NCI-H1436 (cell line): Measurements from ENCODE around the gene CD300LF.

Experiments used
- DNase-seq: peaks from one replicate; lab custom pipeline; 2025; lab: John Stamatoyannopoulos, UW

Gene CD300LF

DNA sequence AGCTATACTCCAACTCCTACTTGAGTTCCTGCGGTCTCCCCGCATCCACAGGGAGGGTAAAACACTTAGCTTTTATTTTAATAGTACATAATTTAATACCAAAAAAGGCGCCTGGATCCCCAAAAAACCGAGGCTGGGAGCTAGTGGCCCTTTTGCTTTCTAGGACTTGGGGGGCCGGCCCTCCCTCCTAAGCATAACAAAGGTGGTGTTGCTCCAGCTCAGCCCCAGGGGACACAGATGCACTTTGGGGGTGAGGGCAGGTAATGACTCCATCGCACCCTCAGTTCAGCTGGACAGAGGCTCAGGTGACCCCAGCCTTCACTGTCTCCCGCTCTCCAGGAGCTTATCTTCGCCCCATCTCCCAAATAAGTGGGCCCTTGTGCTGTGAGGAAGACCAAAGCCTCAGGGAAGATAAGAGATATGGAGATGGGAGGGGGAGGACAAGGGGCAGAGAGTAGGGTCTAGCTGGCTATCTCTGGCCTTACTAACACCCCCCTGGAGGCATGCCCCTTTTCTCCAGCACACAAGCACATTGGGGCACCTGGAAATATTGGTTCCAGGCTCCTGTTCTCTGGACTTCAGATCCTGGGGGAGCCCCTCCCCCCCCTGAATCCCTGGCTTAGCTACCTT lies 32.9 kb upstream of the CD300LF start:
- DNase-seq: no peak

DNA sequence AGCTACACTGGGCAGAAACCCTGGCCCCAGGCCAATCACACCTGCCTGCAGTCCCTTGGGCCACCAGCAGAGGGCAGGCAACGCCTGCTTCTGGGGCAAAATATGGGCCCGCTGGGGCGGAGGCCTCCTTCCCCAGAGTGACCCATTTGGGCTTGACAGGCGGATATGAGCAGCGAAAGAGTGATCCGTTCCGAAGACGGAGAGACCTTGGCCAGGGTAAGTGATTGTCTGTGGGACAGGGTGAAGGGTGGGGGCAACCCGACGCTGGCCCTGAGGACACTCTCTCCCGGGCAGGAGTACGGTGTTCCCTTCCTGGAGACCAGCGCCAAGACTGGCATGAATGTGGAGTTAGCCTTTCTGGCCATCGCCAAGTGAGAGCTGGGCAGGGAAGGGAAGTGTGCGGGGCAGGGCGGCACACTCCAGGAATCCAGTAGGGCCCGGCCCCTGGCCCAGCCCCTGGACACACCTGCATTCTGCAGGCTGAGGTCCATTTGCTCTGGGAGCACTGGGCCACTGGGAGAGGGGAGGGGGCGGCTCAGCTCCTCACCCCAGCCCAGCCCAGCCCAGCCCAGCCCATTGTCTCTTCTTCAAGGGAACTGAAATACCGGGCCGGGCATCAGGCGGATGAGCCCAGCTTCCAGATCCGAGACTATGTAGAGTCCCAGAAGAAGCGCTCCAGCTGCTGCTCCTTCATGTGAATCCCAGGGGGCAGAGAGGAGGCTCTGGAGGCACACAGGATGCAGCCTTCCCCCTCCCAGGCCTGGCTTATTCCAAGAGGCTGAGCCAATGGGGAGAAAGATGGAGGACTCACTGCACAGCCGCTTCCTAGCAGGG lies 32.2 kb upstream of the CD300LF start:
- DNase-seq: peak; percentile 64

DNA sequence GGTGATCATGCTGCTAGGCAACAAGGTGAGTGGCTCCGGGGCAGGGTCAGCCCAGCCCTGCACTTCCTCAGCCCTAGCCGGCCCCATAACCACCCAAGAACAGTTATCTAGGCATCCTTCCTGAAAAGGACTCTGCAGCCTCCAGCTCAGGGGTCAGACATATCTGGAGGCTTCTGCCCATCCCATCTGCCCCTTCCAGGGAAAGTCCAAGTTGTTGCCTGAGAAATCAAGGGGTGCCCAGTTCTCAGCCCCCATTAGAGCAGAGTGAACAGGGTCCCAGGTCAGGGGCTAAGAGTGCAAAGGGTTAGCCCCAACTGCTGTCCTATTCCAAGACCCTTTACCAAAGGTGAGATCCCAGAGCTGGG lies 31.6 kb upstream of the CD300LF start:
- DNase-seq: no peak

DNA sequence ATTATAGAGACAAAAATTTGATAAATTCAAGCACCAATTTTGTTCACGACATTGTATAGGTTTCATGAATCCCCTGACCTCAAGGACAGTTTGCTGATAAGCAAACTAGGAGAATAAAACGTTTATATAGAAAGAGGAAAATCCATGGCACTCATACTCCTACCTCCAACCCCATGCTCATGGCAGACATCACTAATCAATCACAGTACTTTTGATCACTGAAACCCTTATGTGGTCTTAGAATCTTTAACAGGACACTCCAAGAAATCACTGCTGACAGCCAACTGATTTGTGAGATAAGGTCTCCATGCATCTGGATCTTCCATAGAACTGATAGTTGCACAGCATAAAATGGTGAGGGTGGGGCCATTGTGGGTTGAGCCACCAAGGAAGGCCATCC lies 31.0 kb upstream of the CD300LF start:
- DNase-seq: no peak

DNA sequence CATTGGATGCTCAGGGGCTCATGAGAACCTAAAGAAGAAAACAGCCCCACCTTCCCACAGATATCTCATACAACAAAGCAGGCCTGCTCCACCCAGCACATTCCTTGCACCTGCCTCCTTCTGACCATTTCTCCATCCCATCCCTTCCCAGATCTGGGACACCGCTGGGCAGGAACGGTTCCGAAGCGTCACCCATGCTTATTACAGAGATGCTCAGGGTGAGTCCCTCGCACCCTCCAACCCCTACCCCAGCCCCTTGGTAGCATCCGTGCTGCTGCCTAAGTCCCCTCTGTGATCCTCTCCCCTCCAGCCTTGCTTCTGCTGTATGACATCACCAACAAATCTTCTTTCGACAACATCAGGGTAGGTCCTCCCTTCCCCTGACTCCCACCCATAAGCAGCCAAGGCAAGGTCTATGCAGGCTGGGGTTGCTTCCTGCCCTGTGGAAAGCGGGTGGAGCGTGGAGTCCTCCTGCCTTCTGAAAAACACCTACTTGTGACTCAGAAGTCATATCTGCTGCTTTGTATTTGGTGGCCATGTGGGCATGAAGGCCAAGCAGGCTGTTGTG lies 30.3 kb upstream of the CD300LF start:
- DNase-seq: no peak

DNA sequence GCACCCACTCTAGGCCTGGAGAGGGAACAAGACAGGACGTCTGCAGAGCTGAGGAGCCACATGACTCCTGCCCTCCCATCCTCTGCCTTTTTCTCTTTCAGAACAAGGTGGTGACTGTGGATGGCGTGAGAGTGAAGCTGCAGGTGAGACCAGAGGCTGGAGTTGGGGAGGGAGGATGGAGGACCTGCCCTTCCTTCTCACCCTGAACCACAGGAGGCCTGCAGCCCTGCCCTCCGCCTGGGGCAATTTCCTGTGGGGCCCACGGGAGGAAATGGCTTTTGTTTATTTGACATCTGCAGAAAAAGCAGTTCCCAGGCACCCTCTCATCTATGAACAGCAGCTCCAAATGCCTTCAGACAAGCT lies 29.4 kb upstream of the CD300LF start:
- no peak for DNase-seq

DNA sequence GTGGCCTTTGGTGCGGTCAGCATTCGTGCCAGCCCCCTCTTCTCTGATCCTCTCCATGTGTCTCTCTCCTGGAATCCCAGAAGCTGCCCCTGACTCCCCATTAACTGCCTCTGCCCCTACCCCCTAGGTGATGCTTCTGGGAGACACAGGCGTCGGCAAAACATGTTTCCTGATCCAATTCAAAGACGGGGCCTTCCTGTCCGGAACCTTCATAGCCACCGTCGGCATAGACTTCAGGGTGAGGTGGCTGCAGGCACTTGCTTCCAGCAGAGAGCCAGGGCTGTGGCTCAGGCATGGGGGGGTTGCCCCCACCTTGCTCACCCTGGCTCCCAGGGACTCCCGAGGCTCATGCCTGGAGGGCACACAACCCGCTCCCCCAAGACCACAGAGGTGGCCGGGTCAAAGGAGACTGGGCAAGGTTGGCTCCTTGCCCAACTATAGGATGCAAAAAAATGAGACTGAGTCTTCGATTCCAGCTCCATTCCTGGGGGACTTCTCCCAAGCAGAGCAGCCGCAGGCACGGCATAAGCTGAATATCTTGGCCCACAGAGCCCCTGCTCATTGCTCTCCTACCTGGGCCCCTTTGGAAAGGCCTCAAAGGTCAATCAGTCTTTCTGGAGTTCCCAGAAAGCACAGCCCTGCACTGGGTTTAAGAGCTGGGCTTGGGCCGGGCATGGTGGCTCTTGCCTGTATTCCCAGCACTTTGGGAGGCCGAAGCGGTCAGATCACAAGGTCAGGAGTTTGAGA lies 28.1 kb upstream of the CD300LF start:
- DNase-seq: no peak

DNA sequence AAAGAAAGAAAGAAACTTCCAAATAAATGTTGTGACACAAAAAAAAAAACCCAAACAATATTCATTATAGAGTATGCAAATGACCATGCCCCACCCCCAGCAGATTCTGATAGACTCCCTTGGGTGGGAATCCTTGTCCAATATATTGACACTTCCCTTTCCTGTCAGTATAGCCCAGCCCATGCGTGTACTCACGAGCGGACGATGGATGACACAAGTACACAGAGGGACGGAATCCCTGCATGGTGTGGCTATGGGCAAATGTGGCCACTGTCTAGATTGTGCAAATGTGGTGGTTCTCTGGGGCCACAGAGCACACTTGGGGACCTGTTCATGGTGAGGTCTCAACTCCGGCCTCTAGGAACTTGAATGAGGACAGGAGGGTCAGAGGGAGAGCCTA lies 27.4 kb upstream of the CD300LF start:
- no peak for DNase-seq

DNA sequence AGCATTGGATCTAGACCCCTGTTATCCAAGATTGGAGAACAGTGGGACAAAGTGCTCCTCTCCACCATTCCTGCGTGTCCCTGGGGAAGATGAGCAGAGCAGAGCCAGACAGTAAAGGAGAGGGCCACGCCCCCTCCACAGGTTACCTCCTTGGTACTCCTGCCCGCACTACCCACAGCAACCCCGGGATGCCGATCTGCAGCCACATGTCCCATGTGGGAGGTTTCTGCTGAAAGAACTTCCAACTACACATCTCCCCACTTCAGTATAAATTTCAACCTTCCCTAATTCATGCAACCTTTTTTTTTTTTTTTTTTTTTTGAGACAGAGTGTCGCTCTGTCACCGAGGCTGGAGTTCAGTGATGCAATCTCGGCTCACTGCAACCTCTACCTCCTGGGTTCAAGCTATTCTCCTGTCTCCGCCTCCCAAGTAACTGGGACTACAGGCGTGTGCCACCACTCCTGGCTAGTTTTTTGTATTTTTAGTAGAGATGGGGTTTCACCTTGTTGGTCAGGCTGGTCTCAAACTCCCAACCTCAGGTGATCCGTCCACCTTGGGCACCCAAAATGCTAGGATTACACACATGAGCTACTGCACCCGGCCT lies 26.6 kb upstream of the CD300LF start:
- no peak for DNase-seq

DNA sequence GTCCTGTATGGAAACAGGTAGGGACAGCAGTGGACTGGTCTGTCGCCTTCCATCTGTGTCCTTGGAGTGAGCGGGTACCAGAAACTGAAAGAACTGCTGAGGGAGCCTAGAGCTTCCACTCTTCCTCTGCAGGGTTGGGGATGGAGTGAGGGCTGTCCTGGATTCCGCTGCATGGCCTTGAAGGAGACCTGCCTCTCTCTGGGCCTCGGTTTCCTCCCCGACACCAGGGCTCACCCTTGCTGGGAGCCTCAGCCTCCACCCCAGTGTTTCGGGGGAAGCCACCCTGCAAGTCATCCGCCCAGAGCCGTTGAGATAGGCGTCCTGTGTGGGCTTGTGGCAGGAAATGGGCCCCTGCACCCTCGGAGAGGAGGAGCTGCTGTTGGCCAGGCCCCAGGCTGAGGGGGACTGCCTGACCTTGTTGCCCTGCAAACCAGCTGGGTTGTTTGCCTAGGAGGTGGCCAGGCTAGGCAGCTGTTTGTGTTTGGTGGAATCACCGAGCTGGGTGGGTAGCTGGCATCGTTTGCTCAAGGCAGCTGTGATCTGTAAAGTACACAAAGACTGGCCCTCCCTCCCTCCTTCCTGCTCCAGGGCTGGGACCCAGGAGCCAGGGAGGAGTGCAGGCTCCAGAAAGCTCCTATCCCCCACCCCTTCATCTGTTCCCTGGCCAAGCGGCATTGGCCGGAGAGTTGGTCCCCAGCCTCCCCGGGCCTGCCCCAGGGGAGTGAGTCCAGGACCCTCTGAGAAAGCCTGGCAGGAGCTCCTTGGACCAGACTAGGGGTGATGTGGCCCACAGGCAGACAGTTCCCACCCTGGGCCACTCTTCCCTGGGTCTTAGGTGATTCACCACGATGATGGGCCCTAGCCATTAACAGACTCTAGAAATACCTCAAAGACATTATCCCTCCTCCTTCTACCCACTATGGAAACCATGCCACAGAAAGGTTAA lies 25.6 kb upstream of the CD300LF start:
- no peak for DNase-seq

DNA sequence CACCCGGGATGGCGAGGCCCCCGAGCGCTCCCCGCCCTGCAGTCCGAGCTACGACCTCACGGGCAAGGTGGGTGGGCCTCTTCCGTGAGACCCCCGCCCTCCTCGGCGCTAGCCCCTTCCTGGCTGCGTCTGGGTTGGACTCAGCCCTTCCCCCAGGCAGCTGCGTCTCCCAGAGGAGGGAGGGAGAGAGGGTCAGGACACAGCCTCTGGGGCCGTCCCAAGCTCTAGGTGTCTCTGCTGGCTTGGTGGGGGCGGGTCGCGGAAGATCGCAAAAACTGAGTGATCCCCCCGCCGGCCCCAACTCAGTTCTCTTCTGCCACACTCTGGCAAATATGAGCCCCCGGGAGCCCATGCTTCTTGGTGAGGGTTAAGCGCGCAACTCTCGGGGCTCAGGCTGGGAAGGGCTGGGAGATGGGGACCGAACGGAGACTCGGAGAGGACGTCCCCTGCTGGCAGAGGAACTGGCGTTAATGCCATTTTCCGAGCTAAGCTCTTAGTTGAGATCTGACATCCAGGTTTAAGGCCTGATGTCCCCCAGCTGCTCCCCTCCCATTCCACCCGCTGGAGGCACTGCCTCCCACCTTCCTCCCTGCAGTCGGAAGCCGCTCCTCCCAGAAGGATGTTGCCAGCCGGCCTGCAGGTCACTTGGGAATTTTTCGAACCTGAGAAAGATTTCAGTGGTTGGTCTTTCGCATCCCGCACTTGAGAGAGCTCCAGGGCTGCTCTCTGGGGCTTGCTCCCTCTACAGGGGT lies 24.8 kb upstream of the CD300LF start:
- DNase-seq: no peak

DNA sequence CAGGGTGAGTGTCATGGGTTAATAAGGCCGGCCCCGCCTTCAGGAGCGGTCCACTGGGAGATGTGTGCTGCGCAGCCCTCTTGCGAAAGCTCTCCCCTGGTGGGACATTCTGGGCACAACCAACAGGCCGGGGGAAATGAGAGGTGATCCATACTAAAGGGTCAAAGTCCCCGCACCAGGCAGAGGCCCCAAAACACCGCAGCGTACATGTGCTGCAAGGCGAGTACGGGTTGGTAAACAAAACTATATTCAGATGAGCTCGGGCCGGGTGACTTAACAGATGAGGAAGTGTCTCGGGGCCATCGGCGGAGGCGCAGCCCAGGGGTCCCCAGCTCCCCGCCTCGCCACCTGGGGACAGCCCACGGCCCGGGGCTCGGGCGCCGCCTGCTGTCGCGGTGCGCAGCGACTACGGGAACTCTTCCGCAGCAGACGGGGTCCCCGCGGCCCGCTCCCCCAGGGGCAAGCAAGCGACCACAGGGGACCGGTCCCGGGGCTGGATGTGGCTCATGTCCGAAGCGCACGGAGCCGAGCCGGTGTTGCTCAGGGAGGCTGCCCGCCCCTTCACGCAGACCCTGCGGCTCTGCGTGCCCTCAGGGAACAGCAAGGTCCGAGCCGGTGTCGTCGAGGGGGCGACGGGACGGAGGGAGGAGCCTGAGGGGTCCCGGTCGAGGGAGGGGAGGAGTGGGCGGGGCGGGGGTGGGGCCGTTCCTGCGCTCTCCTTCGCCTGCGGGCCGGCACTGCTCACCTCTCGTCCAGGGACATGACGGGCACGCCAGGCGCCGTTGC lies 24.0 kb upstream of the CD300LF start, which contains the start of gene RAB37:
TSS of gene RAB37 (plus strand) at position 744 of the 786 bp plus-strand sequence. CDS start at position 761, 17 bp downstream.
- DNase-seq: no peak

DNA sequence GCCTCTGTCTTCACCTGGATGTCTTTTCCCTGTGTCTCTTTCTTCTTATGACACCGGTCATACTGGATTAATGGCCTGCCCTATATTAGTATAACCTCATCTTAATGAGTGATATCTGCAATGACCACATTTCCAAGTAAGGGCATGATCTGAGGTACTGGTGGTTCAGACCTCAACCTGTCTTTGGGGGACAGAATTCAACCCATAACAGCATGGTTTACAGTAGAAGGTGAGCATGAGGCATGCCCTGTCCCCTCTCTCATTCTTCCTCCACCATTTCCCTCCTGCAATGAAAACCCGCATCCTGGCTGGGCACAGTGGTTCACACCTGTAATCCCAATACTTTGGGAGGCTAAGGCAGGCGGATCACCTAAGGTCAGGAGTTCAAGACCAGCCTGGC lies 21.5 kb upstream of the CD300LF start:
- no peak for DNase-seq

DNA sequence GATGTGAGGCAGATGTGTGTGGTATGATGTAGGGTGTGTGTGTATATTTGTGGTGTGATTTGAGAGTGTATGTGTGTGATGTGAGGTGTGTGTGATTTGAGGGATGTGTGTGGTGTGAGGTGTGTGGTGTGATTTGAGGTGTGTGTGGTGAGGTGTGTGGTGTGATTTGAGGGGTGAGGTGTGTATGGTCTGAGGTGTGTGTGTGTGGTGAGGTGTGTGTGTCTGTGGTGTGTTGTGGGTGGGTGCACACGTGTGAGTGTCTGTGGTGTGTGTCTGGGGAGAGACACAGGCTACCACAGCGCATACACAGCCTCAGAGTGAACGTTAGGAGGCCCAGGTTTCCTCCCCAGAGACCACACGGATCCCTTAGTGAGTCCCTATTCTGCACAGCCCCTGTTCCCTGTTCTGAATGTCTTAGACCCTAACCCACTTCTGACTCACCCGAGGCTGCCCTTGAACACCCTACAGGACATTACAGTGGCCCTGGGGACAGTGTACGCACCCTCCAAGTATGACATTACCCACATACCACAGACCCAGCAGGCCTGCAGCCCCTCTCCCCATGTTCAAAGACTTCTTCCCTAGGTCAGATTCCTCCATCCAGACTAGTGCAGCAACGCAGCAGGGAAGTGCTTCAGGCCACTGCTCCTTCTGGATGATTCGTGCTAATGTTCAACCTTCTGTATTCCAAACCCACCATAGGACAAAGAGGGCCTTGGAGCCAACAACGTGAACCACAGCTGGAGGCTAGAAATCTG lies 20.8 kb upstream of the CD300LF start:
- DNase-seq: no peak

DNA sequence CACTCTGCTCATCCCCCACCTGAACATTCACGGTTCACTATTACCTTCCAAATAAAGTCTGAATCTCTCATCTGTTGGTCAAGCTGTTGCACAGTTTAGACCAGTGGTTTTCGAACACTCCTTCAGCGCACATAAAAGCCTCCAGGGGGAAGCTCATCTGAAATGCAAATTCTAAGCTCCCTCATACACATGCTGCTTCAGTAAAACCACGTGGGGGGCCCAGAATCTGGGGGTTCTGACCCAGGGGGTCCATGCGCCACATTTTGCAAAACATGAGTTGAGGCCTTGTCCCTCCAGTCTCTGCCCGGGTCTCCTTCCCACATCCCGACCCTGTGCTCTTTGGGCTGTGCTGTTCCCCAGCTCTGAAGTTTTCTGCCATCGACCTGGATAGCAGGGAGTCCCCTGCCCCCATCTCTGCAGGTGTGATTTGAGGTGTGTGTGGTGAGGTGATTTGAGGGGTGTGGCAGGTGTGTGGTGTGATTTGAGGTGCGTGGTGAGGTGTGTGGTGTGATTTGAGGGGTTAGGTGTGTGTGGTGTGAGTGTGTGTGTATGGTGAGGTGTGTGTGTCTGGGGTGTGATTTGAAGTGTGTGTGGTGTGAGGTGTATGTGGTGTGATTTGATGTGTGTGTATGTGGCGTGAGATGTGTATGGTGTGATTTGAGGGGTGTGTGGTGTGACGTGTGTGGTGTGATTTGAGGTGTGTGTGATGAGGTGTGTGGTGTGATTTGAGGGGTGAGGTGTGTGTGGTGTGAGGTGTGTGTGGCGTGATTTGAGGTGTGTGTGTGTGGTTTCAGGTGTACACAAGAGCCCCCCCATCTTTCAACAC lies 19.5 kb upstream of the CD300LF start:
- DNase-seq: no peak

DNA sequence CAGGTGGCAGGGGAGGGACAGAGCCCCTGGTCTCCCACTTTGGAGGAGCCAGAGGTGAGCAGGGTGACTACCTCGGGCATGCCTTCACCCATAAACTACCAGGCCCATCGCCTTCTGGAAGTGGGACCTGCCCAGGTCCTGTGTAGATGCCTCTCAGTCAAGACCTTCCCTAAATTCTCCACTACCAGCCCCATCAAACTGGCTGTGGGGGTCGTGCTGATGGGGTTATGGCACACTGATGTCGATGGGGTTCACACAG lies 18.6 kb upstream of the CD300LF start:
- DNase-seq: no peak

DNA sequence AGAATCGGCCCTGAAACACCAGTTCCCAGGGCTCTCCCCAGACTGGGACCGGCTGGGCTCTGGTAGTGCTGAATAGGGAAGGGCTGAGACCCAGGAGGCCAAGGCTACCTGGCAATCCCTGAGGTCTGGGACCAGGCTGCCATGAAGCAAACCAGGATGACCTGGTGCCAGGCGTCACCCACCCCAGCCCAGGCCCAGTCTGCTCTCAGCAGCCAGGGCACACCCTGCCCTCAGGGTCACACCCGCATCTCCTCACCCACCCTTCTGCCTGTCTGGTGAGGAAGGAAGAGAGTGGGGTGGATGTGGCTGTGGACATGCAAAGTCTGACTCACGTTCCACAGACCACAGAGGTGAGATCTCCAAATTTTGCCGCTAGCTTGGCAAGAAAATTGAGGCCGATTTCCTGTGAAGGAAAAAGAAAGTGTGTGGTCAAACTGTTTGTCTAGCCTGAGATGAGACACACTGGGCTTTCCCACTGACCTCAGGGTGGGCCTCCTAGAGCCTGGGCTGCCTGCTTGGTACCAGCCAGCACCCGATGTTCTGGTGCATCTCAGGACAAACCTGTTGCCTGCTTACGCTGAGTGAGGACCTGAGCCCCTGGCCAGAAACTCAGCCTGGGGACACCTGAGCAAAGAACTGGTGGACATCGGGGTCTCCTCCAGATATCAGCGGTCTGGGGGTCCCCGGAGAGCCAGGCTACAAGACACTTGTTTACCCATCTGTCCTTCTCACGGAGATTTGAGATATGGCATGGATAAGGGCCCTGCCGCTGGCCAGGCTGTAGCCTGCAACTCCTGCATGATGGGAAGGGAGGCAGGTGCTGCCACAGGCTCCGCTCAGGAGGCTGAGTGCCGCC lies 18.0 kb upstream of the CD300LF start:
- no peak for DNase-seq
